Stomach (tissue), 9 donors: ENCODE results near the gene ADAMTS16. TPM values are rescaled to one million over a fixed set of nuclear protein-coding genes. Genes with fewer than 3 reads are reported as not detected.

ENCODE experiments used
- DNase-seq, 2 donors: peaks; one replicate each; pipeline versions ENCODE4 v3.0.0 to v3.0.0-alpha.2; 2013 to 2019
- H3K27ac ChIP-seq, 5 donors: fragments of 200-600 bp in 4 of 5; sonication (generic) in 4 of 5; one replicate each; pipeline ENCODE4 v1.5.1; 2013 to 2019; ENCODE audit warnings: mild to moderate bottlenecking in 1 of 5, moderate library complexity in 1 of 5
- H3K27me3 ChIP-seq, 3 donors: fragments of 200-600 bp; sonication (generic); one replicate each; pipeline ENCODE4 v1.5.1; 2017 to 2019; ENCODE audit warnings: mixed run types in 1 of 3
- H3K36me3 ChIP-seq, 4 donors: fragments of 200-600 bp; sonication (generic); 1 replicate in 3 of 4; 2 replicates in 1 of 4; pipeline ENCODE4 v1.5.1; 2016 to 2019
- H3K4me1 ChIP-seq, 4 donors: fragments of 200-600 bp; sonication (generic); one replicate each; pipeline ENCODE4 v1.5.1; 2016 to 2019
- H3K4me3 ChIP-seq, 4 donors: fragments of 200-600 bp; sonication (generic) in 3 of 4; one replicate each; pipeline ENCODE4 v1.5.1; 2016 to 2019; ENCODE audit warnings: mild to moderate bottlenecking in 1 of 4
- H3K9me3 ChIP-seq, 4 donors: fragments of 200-600 bp; sonication (generic); one replicate each; pipeline ENCODE4 v1.5.1; 2016 to 2019
- EP300 ChIP-seq: sonication (generic); formaldehyde crosslinking; IDR thresholded peaks from one replicate; pipeline ENCODE4 v1.6.1; 2017; ENCODE audit warnings: antibody characterized with exemption
- POLR2A ChIP-seq, 4 donors: fragments of 450-650 bp; IDR thresholded peaks; one replicate each; pipeline ENCODE4 v1.6.1; 2016; ENCODE audit warnings: antibody characterized with exemption in 4 of 4, control low read depth in 2 of 4, mild to moderate bottlenecking in 1 of 4, moderate library complexity in 1 of 4
- POLR2AphosphoS5 ChIP-seq, 3 donors: sonication (generic); formaldehyde crosslinking; IDR thresholded peaks; one replicate each; pipeline ENCODE4 v1.6.1; 2016; ENCODE audit warnings: antibody characterized with exemption in 3 of 3
- WGBS, 5 donors: extraction: QIAGEN DNeasy Blood & Tissue Kit in 3 of 5; methylation state at CpG; one replicate each; pipeline versions ENCODE4 v1.1.5 to v1.1.7; 2013 to 2018; 5-methylcytosine and 5-hydroxymethylcytosine counted together
- intact Hi-C: fragments of 100-400 bp; cut with DNase I; formaldehyde crosslinking; loops from one replicate; pipeline ENCODE4 v1.15.1; 2023; ENCODE audit warnings: low total_unique reads
- polyA plus RNA-seq, 3 donors: library from polyadenylated mRNA; stranded (reverse); fragments of 200-250 nt; gene quantifications; one replicate each; pipeline ENCODE4 v1.2.3, GENCODE V29; 2013
- total RNA-seq, 5 donors: library from RNA; depleted of rRNA; stranded (reverse); fragments of >200 nt; gene quantifications; one replicate each; pipeline versions ENCODE4 v1.1.0 to v1.2.3, GENCODE V29; 2014 to 2016
- TF ChIP-seq, protein P1 (sequence below), 7 experiments: fragments of 450-650 bp in 4 of 7; fragments of 200-600 bp in 3 of 7; sonication (generic) in 3 of 7; IDR thresholded peaks; one replicate each; pipeline ENCODE4 v1.5.1; 2016 to 2019; ENCODE audit warnings: antibody characterized with exemption in 7 of 7, control low read depth in 2 of 7, mild to moderate bottlenecking in 1 of 7
- donor health status: healthy with polysubstance abuse.
- donor health status: Bipolar disorder and iron deficiency.
- donor health status: healthy.

Gene ADAMTS16
- total and polyA plus RNA-seq, 8 donors = 0.29 to 12.7 TPM; not detected in 6

DNA sequence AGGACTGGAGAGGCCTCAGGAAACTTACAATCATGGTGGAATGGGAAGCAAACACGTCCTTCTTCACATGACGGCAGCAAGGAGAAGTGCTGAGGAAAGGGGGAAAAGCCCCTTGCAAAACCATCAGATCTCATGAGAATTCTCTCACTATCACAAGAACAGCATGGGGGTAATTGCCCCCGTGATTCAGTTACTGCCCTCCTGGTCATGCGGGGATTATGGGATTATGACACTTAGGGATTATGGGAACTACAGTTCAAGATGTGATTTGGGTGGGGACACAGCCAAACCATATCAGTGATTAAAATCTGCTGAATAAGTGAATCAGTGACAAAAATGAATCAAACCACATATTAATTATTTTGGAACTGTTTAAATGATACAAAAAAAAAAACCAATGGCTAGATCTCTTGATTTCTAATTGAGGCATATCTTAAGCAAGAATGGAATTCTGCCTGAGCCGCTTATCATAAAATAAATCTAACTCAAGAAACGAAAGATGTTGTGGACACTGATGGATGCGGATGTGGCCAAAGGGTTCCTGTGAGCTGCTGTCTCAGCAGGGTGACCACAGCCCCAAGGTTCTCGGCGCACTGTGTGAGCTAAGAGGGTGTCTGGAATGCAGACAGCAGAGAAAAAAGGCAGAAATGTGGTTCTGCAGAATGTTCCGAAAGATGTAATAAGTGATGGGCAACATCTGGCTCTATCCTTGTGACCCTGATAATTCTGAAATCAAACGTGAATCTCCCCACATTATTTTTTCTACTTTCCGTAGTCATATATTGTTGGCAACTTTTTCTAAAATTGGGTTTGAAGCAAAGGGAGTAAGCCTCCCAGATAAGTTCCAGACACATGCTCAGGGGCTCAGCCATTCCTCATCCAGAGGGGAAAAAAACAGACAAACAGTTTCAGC lies 175.2 kb downstream of the ADAMTS16 start:
- 83 to 91% (median 88%) methylated on average over 12 of the region's 12 CpGs for WGBS, 5 donors
- H3K9me3 ChIP-seq = no peaks in the 10 kb centered on the region
- no peak overlapping the region for H3K4me3 ChIP-seq
- no peaks in the 10 kb centered on the region for H3K27me3 ChIP-seq
- no peaks in the 10 kb centered on the region for H3K4me1 ChIP-seq
- intact Hi-C loops = no loop called here
- H3K27ac ChIP-seq = no peak overlapping the region
- TF ChIP-seq POLR2A (IDR thresholded peaks at IDR 0.05) (no peak), POLR2AphosphoS5 (IDR thresholded peaks at IDR 0.05) (no peak), EP300 (no peak)
- TF ChIP-seq, protein P1, sequence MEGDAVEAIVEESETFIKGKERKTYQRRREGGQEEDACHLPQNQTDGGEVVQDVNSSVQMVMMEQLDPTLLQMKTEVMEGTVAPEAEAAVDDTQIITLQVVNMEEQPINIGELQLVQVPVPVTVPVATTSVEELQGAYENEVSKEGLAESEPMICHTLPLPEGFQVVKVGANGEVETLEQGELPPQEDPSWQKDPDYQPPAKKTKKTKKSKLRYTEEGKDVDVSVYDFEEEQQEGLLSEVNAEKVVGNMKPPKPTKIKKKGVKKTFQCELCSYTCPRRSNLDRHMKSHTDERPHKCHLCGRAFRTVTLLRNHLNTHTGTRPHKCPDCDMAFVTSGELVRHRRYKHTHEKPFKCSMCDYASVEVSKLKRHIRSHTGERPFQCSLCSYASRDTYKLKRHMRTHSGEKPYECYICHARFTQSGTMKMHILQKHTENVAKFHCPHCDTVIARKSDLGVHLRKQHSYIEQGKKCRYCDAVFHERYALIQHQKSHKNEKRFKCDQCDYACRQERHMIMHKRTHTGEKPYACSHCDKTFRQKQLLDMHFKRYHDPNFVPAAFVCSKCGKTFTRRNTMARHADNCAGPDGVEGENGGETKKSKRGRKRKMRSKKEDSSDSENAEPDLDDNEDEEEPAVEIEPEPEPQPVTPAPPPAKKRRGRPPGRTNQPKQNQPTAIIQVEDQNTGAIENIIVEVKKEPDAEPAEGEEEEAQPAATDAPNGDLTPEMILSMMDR (IDR thresholded peaks at IDR 0.05) = no peak
- DNase-seq = no peak
- H3K36me3 ChIP-seq = no peaks in the 10 kb centered on the region

- no peak for DNase-seq
These were observed 176.2 kb downstream of the ADAMTS16 start for GRCh38 chr5:5316334-5316733.

DNA sequence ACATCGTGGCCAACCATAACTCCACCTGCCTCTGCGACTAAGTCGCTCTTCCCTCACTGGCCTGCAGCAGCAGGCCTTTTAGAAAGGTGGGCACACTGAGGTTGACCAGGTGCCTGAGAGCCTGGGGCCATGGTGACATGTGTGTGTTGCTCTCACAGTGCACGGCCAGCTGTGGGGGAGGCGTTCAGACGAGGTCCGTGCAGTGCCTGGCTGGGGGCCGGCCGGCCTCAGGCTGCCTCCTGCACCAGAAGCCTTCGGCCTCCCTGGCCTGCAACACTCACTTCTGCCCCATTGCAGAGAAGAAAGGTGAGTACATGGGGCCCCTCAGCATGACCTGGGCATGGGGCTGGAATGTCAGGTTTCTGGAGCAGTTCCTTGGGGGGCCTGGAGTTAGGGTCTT lies 177.8 kb downstream of the ADAMTS16 start:
- DNase-seq = no peak
- TF ChIP-seq, protein P1 (IDR thresholded peaks at IDR 0.05) = no peak
- no peak for TF ChIP-seq EP300
- no peak for TF ChIP-seq POLR2A (IDR thresholded peaks at IDR 0.05)
- no peak for TF ChIP-seq POLR2AphosphoS5 (IDR thresholded peaks at IDR 0.05)
- Histone ChIP-seq H3K27ac (no peak overlapping the region), H3K27me3 (no peaks in the 10 kb centered on the region), H3K36me3 (no peaks in the 10 kb centered on the region), H3K4me3 (no peak overlapping the region), H3K9me3 (no peaks in the 10 kb centered on the region), H3K4me1 (no peaks in the 10 kb centered on the region)
- intact Hi-C loops = no loop called here
- WGBS, 5 donors = 87 to 95% (median 93%) methylated on average over 5 to 10 of the region's 10 CpGs

More at GRCh38 chr5:5316334-5316733, 176.2 kb downstream of the ADAMTS16 start:
- no peak overlapping the region for H3K4me3 ChIP-seq
- H3K27ac ChIP-seq = no peak overlapping the region
- 14 to 30% (median 19%) methylated on average over 1 of the region's 1 CpG for WGBS, 5 donors
- no peaks in the 10 kb centered on the region for H3K9me3 ChIP-seq
- H3K27me3 ChIP-seq = no peaks in the 10 kb centered on the region
- H3K36me3 ChIP-seq = no peaks in the 10 kb centered on the region
- H3K4me1 ChIP-seq = no peaks in the 10 kb centered on the region
- no peak for TF ChIP-seq POLR2A (IDR thresholded peaks at IDR 0.05)
- no peak for TF ChIP-seq POLR2AphosphoS5 (IDR thresholded peaks at IDR 0.05)
- TF ChIP-seq, protein P1 (IDR thresholded peaks at IDR 0.05) = no peak
- intact Hi-C loops = no loop called here

GRCh38 chr5:5318426-5319190 lies 178.5 kb downstream of the ADAMTS16 start:
- Histone ChIP-seq H3K9me3 (no peaks in the 10 kb centered on the region), H3K36me3 (no peaks in the 10 kb centered on the region), H3K4me3 (no peak overlapping the region), H3K27ac (no peak overlapping the region), H3K4me1 (no peaks in the 10 kb centered on the region), H3K27me3 (no peaks in the 10 kb centered on the region)
- no peak for DNase-seq
- TF ChIP-seq POLR2A (IDR thresholded peaks at IDR 0.05) (no peak), POLR2AphosphoS5 (IDR thresholded peaks at IDR 0.05) (no peak), EP300 (no peak)
- TF ChIP-seq, protein P1 (IDR thresholded peaks at IDR 0.05) = no peak
- intact Hi-C loops = no loop called here
- WGBS, 5 donors = 80 to 93% (median 91%) methylated on average over 18 of the region's 18 CpGs
